D721Med (cell line): Measurements from ENCODE around the gene BTBD19.

Experiments used
- DNase-seq: peaks from one replicate; pipeline ENCODE4 v3.0.0; 2011; ENCODE audit warnings: low spot score; ENCODE audit not compliant: insufficient read length
- FAIRE-seq: peaks from 2 replicates; lab custom pipeline; 2011; peaks lifted over from hg19 to GRCh38; lab: Jason Lieb, UNC
- TF ChIP-seq, protein P1 (sequence below): IDR thresholded peaks from 2 replicates; pipeline ENCODE4 v1.5.1; 2012; ENCODE audit warnings: mild to moderate bottlenecking, control low read depth; ENCODE audit not compliant: insufficient read depth; ENCODE audit errors: missing control alignments

BTBD19 gene

GRCh38 chr1:44784094-44785028, 24.0 kb upstream of the BTBD19 start:
- FAIRE-seq (no peak), DNase-seq (no peak)

DNA sequence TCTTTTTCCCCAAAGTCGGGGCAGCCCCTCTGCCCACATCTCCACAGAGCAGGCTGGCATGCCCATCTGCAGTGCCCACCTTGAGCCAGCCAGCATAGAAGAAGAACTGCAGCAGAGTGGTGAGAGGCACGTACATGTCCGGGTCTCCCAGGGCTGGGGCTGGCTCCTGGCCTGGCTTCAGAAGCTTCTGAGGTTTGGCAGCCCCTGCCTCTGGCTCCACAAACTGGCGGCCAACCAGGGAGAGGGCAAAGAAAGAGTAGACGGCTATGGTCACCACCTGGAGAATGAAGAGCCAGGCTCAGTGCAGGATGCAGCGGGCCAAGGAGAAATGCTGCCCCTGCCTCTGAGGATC, 23.3 kb upstream of the BTBD19 start:
- DNase-seq (no peak), FAIRE-seq (no peak)
- TF ChIP-seq, protein P1, sequence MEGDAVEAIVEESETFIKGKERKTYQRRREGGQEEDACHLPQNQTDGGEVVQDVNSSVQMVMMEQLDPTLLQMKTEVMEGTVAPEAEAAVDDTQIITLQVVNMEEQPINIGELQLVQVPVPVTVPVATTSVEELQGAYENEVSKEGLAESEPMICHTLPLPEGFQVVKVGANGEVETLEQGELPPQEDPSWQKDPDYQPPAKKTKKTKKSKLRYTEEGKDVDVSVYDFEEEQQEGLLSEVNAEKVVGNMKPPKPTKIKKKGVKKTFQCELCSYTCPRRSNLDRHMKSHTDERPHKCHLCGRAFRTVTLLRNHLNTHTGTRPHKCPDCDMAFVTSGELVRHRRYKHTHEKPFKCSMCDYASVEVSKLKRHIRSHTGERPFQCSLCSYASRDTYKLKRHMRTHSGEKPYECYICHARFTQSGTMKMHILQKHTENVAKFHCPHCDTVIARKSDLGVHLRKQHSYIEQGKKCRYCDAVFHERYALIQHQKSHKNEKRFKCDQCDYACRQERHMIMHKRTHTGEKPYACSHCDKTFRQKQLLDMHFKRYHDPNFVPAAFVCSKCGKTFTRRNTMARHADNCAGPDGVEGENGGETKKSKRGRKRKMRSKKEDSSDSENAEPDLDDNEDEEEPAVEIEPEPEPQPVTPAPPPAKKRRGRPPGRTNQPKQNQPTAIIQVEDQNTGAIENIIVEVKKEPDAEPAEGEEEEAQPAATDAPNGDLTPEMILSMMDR, result no peak

More at GRCh38 chr1:44784094-44785028, 24.0 kb upstream of the BTBD19 start:
- TF ChIP-seq, protein P1, result no peak

DNA sequence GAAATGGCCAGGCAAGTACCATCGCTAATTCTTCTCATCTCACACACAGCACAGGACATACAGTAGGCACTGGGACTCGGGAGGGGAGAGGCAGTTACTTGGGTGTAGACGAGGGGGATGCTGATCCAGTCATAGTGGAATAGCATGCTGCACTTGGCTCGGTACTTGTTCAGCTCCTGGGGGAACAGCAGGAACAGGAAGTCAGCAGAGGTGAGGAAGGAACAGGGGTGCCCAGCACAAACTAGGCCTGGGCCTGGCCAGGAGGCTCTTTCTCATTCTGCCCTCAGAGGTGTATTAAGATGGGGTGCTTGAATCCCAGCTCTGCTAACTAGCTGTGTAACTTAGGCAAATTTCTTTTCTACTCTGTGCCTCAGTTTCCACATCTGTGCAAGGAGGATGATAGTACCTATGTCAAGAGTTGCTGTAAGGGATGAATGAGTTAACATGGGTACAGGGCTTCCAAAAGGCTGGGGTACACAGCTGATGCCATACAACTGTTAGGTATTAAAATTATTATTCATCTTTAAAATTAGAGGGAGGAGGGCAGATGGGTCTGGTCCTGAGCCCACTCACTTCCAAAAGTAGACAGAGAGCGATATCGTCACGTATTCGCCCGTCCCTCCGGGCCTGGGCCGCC, 22.7 kb upstream of the BTBD19 start:
- DNase-seq, result no peak
- no peak for FAIRE-seq
- TF ChIP-seq, protein P1, result no peak

DNA sequence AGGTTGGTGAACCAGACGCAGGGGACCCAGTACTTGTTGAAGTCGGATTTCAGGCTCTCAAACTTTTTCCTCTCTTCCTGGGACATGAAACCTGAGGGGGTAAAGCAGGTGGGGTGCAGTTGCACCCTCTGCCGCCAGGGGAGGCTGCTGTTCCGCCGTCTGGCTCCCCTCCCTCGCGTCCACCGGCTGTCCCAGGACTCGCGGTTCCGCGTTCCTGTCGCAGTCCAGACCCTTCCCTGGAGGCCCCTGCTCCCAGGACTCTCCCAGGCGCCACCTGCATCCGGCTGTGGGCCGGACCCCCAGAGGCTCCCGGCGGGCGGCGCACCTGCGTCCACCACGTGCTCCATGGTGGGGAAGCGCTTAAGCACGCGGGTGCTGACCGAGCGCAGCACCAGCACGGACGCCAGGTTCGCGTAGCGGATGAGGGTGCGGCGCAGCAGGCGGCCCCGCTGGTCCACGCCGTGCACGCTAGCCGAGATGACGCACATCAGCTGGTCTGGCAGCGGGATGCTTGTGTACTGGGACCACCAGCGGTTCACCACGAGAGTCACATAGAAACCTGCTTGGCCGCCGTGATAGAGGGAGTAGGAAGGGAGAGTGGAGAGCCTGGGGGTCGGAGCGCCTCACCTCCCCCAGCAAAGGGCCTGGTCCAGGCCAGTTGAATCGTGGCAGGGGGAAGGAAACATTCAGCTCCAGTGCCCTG, 22.0 kb upstream of the BTBD19 start:
- TF ChIP-seq, protein P1, result peak; percentile 70
- FAIRE-seq (no peak), DNase-seq (no peak)

GRCh38 chr1:44786841-44787426, 21.4 kb upstream of the BTBD19 start:
- no peak for FAIRE-seq
- TF ChIP-seq, protein P1, result no peak
- no peak for DNase-seq

- DNase-seq (no peak), FAIRE-seq (no peak)
- TF ChIP-seq, protein P1, result no peak
Observed at GRCh38 chr1:44787506-44787905, 20.8 kb upstream of the BTBD19 start.
